ENCODE results near the gene WDR93.

Gene WDR93

GRCh38 chr15:89714775-89715174, 24.2 kb downstream of the WDR93 start:
- TF ChIP-seq, protein P1, sequence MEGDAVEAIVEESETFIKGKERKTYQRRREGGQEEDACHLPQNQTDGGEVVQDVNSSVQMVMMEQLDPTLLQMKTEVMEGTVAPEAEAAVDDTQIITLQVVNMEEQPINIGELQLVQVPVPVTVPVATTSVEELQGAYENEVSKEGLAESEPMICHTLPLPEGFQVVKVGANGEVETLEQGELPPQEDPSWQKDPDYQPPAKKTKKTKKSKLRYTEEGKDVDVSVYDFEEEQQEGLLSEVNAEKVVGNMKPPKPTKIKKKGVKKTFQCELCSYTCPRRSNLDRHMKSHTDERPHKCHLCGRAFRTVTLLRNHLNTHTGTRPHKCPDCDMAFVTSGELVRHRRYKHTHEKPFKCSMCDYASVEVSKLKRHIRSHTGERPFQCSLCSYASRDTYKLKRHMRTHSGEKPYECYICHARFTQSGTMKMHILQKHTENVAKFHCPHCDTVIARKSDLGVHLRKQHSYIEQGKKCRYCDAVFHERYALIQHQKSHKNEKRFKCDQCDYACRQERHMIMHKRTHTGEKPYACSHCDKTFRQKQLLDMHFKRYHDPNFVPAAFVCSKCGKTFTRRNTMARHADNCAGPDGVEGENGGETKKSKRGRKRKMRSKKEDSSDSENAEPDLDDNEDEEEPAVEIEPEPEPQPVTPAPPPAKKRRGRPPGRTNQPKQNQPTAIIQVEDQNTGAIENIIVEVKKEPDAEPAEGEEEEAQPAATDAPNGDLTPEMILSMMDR (IDR thresholded peaks at IDR 0.05; ENCODE audit: low read length, missing control alignments) = no peak
- DNase-seq (ENCODE audit: low read depth) = peak; percentile 44
- H3K4me3 ChIP-seq (replicated peaks; ENCODE audit: low read depth, low read length) = no peak overlapping the region

- TF ChIP-seq, protein P1 (IDR thresholded peaks at IDR 0.05; ENCODE audit: low read length, missing control alignments) = no peak
- H3K4me3 ChIP-seq (replicated peaks; ENCODE audit: low read depth, low read length) = no peak overlapping the region
- no peak for DNase-seq (ENCODE audit: low read depth)
Observed at GRCh38 chr15:89723031-89723430, 32.4 kb downstream of the WDR93 start.

DNA sequence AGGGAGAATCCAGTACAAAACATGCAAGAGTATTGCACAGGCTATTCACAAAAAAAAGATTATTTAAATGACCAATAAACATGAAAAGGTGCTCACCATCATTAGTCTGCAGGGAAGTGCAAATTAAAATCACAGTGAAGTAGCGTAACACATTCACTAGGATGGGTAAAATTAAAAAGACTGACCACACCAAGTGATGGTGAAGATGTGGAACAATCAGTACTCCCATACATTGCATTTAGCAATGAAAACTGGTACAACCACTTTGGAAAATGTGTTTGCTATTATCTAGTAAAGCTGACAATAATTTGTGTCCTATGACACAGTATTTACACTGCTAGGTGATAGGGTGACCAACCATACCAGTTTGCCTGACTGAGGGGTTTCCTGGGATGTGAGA, 34.0 kb downstream of the WDR93 start:
- H3K4me3 ChIP-seq (replicated peaks; ENCODE audit: low read depth, low read length) = no peak overlapping the region
- no peak for DNase-seq (ENCODE audit: low read depth)
- TF ChIP-seq, protein P1 (IDR thresholded peaks at IDR 0.05; ENCODE audit: low read length, missing control alignments) = no peak

GRCh38 chr15:89725064-89725463, 34.5 kb downstream of the WDR93 start:
- TF ChIP-seq, protein P1 (IDR thresholded peaks at IDR 0.05; ENCODE audit: low read length, missing control alignments) = no peak
- no peak overlapping the region for H3K4me3 ChIP-seq (replicated peaks; ENCODE audit: low read depth, low read length)
- no peak for DNase-seq (ENCODE audit: low read depth)

GRCh38 chr15:89728254-89728653, 37.6 kb downstream of the WDR93 start:
- no peak overlapping the region for H3K4me3 ChIP-seq (replicated peaks; ENCODE audit: low read depth, low read length)
- TF ChIP-seq, protein P1 (IDR thresholded peaks at IDR 0.05; ENCODE audit: low read length, missing control alignments) = no peak
- DNase-seq (ENCODE audit: low read depth) = peak; percentile 93

DNA sequence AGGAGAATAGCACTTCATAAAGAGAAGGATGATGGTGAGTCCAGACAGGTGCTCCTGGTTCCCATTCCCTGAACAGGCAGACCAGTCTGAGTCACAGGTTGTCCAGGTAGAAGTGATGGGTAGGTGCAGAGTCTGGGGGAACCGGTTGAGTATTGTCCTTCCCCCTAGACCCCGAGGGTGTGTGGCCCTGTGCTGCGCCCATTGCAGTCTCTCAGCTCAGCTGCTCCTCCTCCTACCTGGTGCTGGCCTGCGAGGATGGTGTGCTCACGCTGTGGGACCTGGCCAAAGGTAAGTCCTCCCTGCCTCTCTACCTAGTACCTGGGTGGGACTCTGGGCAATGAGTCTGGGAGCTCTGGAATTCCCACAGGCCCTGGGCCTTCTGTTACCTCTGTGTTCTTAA, 40.7 kb downstream of the WDR93 start:
- DNase-seq (ENCODE audit: low read depth) = no peak
- no peak overlapping the region for H3K4me3 ChIP-seq (replicated peaks; ENCODE audit: low read depth, low read length)
- TF ChIP-seq, protein P1 (IDR thresholded peaks at IDR 0.05; ENCODE audit: low read length, missing control alignments) = no peak

DNA sequence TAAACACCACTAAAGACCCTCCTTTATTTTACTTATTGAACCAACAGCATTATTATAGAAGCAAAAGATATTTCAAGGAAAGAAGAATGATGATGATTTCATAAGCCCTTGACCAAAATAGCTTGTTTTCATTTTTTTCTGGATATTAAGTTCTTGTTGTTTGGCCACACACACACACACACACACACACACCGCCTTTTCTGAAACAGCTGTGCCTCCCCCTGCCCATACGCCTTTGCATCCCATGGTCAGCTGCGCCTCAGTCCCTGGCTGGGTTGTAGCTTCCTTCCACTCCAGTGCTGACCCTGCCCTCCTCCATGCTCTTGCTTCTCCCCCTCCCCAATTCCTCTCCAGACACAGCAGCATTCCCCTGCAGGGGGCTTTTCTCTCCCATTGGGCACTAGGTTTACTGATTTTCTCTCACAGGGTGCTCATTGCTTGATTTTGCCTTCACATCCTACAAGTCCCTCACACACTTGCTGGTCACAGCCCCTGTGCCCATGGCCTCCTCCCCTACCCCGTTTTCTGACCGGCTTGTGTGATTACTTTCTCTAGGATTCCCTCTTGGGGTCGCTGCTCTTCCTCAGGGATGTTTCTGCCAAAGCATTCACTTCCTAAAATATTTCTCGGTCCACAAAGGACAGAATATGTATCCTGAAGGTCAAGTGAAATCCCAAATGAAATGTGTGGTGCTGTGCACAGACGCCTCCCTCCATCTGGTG, 42.0 kb downstream of the WDR93 start:
- no peak for DNase-seq (ENCODE audit: low read depth)
- no peak overlapping the region for H3K4me3 ChIP-seq (replicated peaks; ENCODE audit: low read depth, low read length)
- TF ChIP-seq, protein P1 (IDR thresholded peaks at IDR 0.05; ENCODE audit: low read length, missing control alignments) = no peak
